ENCODE measurements around the gene SLC7A5. TPM values are rescaled to one million over a fixed set of nuclear protein-coding genes. Genes with fewer than 3 reads are reported as not detected.

SLC7A5 gene
- total and polyA plus RNA-seq, 2 of the 4 experiments (the other 2 are of a cell fraction) = 11.3 to 101 TPM

GRCh38 chr16:87860553-87861299 is 8.6 kb downstream of the SLC7A5 start:
- Histone ChIP-seq H4K20me1 (ENCODE audit: insufficient read depth, low read length) (peaks cover 94% of the 10 kb centered on the region), H3K27ac (ENCODE audit: insufficient read depth, low read length) (peak overlapping the region; percentile 41), H3K4me3 (ENCODE audit: insufficient read depth, low read depth, low read length) (no peak overlapping the region), H3K4me1 (ENCODE audit: control insufficient read depth, insufficient read depth, low read length) (peaks cover 20% of the 10 kb centered on the region), H2BK120ac (ENCODE audit: low read depth, low read length) (peak overlapping the region; percentile 30; the same call in 1 of the 2 replicates), H3K4ac (ENCODE audit: low read depth, low read length) (peak overlapping the region; percentile 78), H3K56ac (ENCODE audit: extremely low read depth, insufficient read depth, low read length) (0 out of 2 replicates have a peak overlapping the region, but pooled peaks have one; percentile 15), H3K4me2 (ENCODE audit: low read depth, low read length) (peak overlapping the region; percentile 18; the same call in 1 of the 2 replicates), H3K27me3 (ENCODE audit: control insufficient read depth, insufficient read depth, low read length) (no peaks in the 10 kb centered on the region), H3K36me3 (ENCODE audit: control insufficient read depth, insufficient read depth, low read length) (peaks cover 15% of the 10 kb centered on the region), H4K91ac (ENCODE audit: insufficient read depth, low read depth, low read length) (peak overlapping the region; percentile 38; the same call in 1 of the 2 replicates), H4K8ac (ENCODE audit: low read depth in 2 of 2, low read length in 2 of 2) (peak overlapping the region; percentile 14 to 26; a peak in 2 of 4 replicates), H3K23ac (ENCODE audit: low read depth, low read length) (peak overlapping the region; percentile 36; the same call in 1 of the 2 replicates), H3K18ac (ENCODE audit: low read depth, low read length) (peak overlapping the region; percentile 33; the same call in 1 of the 2 replicates), H3K14ac (replicated peaks; ENCODE audit: low read depth, low read length) (peak overlapping the region; percentile 45; the same call in 1 of the 2 replicates), H3K79me1 (ENCODE audit: low read depth in 1 of 2, low read length in 2 of 2) (peaks cover 3 to 74% of the 10 kb centered on the region in 2 experiments; a peak in 3 of 4 replicates), H2AFZ (replicated peaks; ENCODE audit: low read length, poor library complexity) (peak overlapping the region; percentile 40), H2BK15ac (ENCODE audit: low read depth, low read length) (no peak overlapping the region), H2BK5ac (ENCODE audit: low read depth, low read length, poor library complexity, severe bottlenecking) (peak overlapping the region; percentile 53), H2AK9ac (replicated peaks; ENCODE audit: low read depth, low read length, poor library complexity) (no peak overlapping the region), H2BK20ac (ENCODE audit: low read depth, low read length) (peak overlapping the region; percentile 38; the same call in 1 of the 2 replicates), H3K9ac (ENCODE audit: low read depth, low read length) (no peak overlapping the region), H2AK5ac (ENCODE audit: low read depth, low read length) (peak overlapping the region; percentile 68), H3K9me3 (ENCODE audit: control insufficient read depth, insufficient read depth, low read length) (no peaks in the 10 kb centered on the region), H4K5ac (ENCODE audit: low read depth, low read length) (peak overlapping the region; percentile 2; the same call in 1 of the 2 replicates), H3K9me1 (ENCODE audit: insufficient read depth, low read length) (peaks cover 10% of the 10 kb centered on the region; the same call in 1 of the 2 replicates)
- peak; percentile 78 for DNase-seq
- dilution Hi-C loops (cut with HindIII; ENCODE audit: low sequenced_read_pairs, unreplicated experiment) (no loop called here), intact Hi-C loops (cut with micrococcal nuclease) (no loop called here), in situ Hi-C loops (cut with MboI; ENCODE audit: low sequenced_read_pairs) (no loop called here)
- ChIA-PET POLR2A (ENCODE audit: unreplicated experiment) (no interaction called here), CTCF (interaction anchor here (0.7 to 1.0 kb wide), 2 partner anchors 11 to 82 kb away, joined by 3 to 4 read pairs; no protein-coding TSS in a partner anchor)
- TF ChIP-seq MAZ (IDR thresholded peaks at IDR 0.05; ENCODE audit: borderline replicate concordance, low read depth, low read length) = peak; percentile 59; the same call in 1 of the 2 replicates
- no peak for TF ChIP-seq RCOR1 (IDR thresholded peaks at IDR 0.05; ENCODE audit: insufficient replicate concordance, low read length)
- peak; percentile 39; the same call in 1 of the 2 replicates for TF ChIP-seq MAFK (IDR thresholded peaks at IDR 0.05; ENCODE audit: low read depth, low read length)
- TF ChIP-seq, protein P1, sequence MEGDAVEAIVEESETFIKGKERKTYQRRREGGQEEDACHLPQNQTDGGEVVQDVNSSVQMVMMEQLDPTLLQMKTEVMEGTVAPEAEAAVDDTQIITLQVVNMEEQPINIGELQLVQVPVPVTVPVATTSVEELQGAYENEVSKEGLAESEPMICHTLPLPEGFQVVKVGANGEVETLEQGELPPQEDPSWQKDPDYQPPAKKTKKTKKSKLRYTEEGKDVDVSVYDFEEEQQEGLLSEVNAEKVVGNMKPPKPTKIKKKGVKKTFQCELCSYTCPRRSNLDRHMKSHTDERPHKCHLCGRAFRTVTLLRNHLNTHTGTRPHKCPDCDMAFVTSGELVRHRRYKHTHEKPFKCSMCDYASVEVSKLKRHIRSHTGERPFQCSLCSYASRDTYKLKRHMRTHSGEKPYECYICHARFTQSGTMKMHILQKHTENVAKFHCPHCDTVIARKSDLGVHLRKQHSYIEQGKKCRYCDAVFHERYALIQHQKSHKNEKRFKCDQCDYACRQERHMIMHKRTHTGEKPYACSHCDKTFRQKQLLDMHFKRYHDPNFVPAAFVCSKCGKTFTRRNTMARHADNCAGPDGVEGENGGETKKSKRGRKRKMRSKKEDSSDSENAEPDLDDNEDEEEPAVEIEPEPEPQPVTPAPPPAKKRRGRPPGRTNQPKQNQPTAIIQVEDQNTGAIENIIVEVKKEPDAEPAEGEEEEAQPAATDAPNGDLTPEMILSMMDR (conservative IDR thresholded peaks at IDR 0.05; ENCODE audit: low read depth, low read length) = no peak
- TF ChIP-seq FOS (IDR thresholded peaks at IDR 0.05; ENCODE audit: low read depth, low read length) = peak; percentile 82
- TF ChIP-seq MXI1 (IDR thresholded peaks at IDR 0.05; ENCODE audit: borderline replicate concordance, low read depth, low read length) = 0 out of 2 replicates have a peak, but pooled peaks have one; percentile 33
- peak; percentile 66 for TF ChIP-seq BHLHE40 (IDR thresholded peaks at IDR 0.05; ENCODE audit: low read depth, low read length)
- TF ChIP-seq NFE2L2 (IDR thresholded peaks at IDR 0.05; ENCODE audit: low read depth, low read length) = peak; percentile 91
- ATAC-seq (ENCODE audit: low read depth) = peak; percentile 80
- BruUV-seq (replicated peaks) = no TSS peak
- WGBS, 2 experiments (ENCODE audit: extremely low coverage in 2 of 2, insufficient read length in 1 of 2) = 76% methylated on average over 4 of the region's 26 CpGs; no CpG with 5 or more reads in 1 of the 2 experiments
